BJ (cell line): Measurements from ENCODE around the gene MNAT1. TPM values are rescaled to one million over a fixed set of nuclear protein-coding genes. Genes with fewer than 3 reads are reported as not detected.

Experiments
- CTCF ChIA-PET: fragments of 350-600 bp; formaldehyde crosslinking; extraction: SDS; loops from one replicate; lab custom pipeline; 2021; ENCODE audit warnings: antibody characterized with exemption, inconsistent platforms; lab: Yijun Ruan, JAX
- POLR2A ChIA-PET: fragments of 300-600 bp; sonication (Branson Sonifier 250); formaldehyde crosslinking; extraction: SDS; loops from one replicate; lab custom pipeline; 2021; ENCODE audit warnings: antibody characterized with exemption; lab: Charles Lee
- DNase-seq: peaks from one replicate; pipeline ENCODE4 v3.0.0-alpha.2; 2011; ENCODE audit warnings: low read depth
- H3K27me3 ChIP-seq: 2 replicates; pipeline ENCODE4 v1.6.0; 2011; ENCODE audit warnings: low read length; ENCODE audit not compliant: control insufficient read depth, insufficient read depth
- H3K36me3 ChIP-seq: 2 replicates; pipeline ENCODE4 v1.5.1; 2011; ENCODE audit warnings: low read length; ENCODE audit not compliant: control insufficient read depth, insufficient read depth
- H3K4me3 ChIP-seq: 2 replicates; pipeline ENCODE4 v1.5.1; 2011; ENCODE audit warnings: low read depth, mild to moderate bottlenecking, control low read depth, low read length
- CTCF ChIP-seq: IDR thresholded peaks from 2 replicates; pipeline ENCODE4 v1.5.1; 2011; ENCODE audit warnings: low read depth, mild to moderate bottlenecking, control low read depth, inconsistent platforms, low read length, moderate library complexity; ENCODE audit not compliant: insufficient read depth
- polyA plus RNA-seq: library from polyadenylated mRNA; depleted of rRNA; stranded (reverse); fragments of >200 nt; gene quantifications from 2 replicates; pipeline ENCODE4 v1.2.3, GENCODE V29; 2011

MNAT1 gene
- polyA plus RNA-seq, 1 experiment = 30.8 TPM

DNA sequence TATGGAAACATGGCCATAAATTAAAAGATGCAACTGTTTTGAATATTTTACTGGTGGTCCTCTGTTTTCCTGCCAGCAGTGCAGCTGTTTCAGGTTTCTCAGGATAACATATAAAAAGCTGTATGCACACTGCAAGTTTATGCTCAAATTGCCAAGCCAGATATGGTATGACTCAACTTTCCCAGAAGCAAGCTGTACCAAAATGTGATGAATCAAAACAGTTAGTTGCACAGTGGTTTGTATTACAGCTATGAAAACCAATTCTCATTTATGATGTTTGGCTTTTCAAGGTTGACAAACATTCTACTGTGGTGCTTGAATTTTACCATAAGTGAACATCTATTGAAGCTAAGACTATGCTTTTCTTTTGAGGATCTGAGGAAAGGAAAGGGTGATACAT is 230.8 kb downstream of the MNAT1 start:
- H3K36me3 ChIP-seq = no peaks in the 10 kb centered on the region; the same call in 1 of the 2 replicates
- no peak overlapping the region for H3K4me3 ChIP-seq
- no peak for TF ChIP-seq CTCF
- ChIA-PET CTCF (interaction anchor here (0.7 to 1.6 kb wide), 3 partner anchors 15 to 341 kb away, joined by 3 read pairs; partner anchors contain the start of gene TRMT5), POLR2A (no interaction called here)
- no peaks in the 10 kb centered on the region for H3K27me3 ChIP-seq
- peak; percentile 29 for DNase-seq

DNA sequence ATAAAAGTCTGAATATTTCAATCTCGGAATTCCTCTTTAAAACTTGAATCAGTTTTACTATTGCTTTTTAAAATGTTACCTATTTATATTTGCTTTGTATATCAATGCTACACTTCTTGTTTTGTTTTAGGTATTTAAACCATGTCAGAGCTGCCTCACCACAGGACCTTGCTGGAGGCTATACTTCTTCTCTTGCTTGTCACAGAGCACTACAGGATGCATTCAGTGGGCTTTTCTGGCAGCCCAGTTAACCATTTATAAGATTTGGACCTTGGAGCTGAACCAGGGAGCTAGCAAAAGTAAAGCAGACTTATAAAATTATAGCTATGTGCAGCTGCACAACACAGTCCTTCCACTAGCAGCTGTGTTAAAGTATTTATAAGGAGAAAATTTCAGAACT is 233.5 kb downstream of the MNAT1 start:
- no peak for DNase-seq
- CTCF ChIA-PET = interaction anchor here (0.8 kb wide), 1 partner anchor 14 kb away, joined by 3 read pairs; no protein-coding TSS in a partner anchor
- Histone ChIP-seq H3K4me3 (no peak overlapping the region), H3K36me3 (no peaks in the 10 kb centered on the region), H3K27me3 (no peaks in the 10 kb centered on the region)
- no peak for TF ChIP-seq CTCF
- POLR2A ChIA-PET = no interaction called here

DNA sequence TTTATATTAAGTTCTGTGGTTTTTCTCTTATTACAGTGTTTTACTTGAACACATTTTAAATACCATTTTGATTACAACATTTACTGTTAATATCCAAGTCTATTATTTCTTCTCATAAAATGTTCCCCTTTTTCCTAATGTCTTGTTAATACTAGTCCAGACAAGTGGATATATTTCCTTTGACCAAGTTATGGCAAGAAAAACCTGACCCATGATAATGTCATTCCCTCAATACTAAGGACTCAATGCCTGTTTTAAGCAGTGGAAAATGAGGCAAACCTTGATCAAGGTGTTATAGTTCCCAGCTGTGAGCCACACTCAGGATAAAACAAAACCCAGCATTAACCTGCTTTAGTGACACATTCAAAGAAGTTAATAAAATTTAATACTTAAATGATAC is 234.1 kb downstream of the MNAT1 start:
- Histone ChIP-seq H3K27me3 (no peaks in the 10 kb centered on the region), H3K36me3 (no peaks in the 10 kb centered on the region), H3K4me3 (no peak overlapping the region)
- ChIA-PET CTCF (no interaction called here), POLR2A (no interaction called here)
- no peak for TF ChIP-seq CTCF
- no peak for DNase-seq

GRCh38 chr14:60970146-60970545 is 235.6 kb downstream of the MNAT1 start:
- CTCF ChIA-PET = no interaction called here
- no peak for TF ChIP-seq CTCF
- POLR2A ChIA-PET = no interaction called here
- Histone ChIP-seq H3K4me3 (no peak overlapping the region), H3K27me3 (no peaks in the 10 kb centered on the region), H3K36me3 (no peaks in the 10 kb centered on the region)
- no peak for DNase-seq

- Histone ChIP-seq H3K36me3 (peaks cover 1% of the 10 kb centered on the region; the same call in 1 of the 2 replicates), H3K27me3 (no peaks in the 10 kb centered on the region), H3K4me3 (no peak overlapping the region)
- POLR2A ChIA-PET = no interaction called here
- no peak for TF ChIP-seq CTCF
- CTCF ChIA-PET = interaction anchor here (0.7 kb wide), 1 partner anchor 54 kb away, joined by 3 read pairs; no protein-coding TSS in a partner anchor
- DNase-seq = no peak
Measured at GRCh38 chr14:60971271-60971670, 236.7 kb downstream of the MNAT1 start.
